SK-N-SH (cell line): ENCODE results near the gene ARIH2.

Experiments used
- EP300 ChIP-seq, 2 experiments: IDR thresholded peaks; 2 replicates each; pipeline versions ENCODE4 v1.4.0 to v1.6.1; 2012; ENCODE audit warnings: borderline replicate concordance in 1 of 2, low read depth in 1 of 2, low read length in 1 of 2
- EZH2phosphoT487 ChIP-seq: fragments of 200-600 bp; sonication (generic); IDR thresholded peaks from 2 replicates; pipeline ENCODE4 v1.6.1; 2017; ENCODE audit warnings: low read depth, mixed run types, mild to moderate bottlenecking, antibody characterized with exemption, moderate library complexity, borderline replicate concordance
- GATA2 ChIP-seq: sonication (generic); formaldehyde crosslinking; IDR thresholded peaks from 2 replicates; pipeline ENCODE4 v1.5.0; 2020; ENCODE audit warnings: mild to moderate bottlenecking, missing genetic modification reagents
- TF ChIP-seq, protein P1 (sequence below): fragments of 200-600 bp; sonication (generic); IDR thresholded peaks from 2 replicates; pipeline ENCODE4 v1.6.1; 2017; ENCODE audit warnings: antibody characterized with exemption, mild to moderate bottlenecking, moderate library complexity

DNA sequence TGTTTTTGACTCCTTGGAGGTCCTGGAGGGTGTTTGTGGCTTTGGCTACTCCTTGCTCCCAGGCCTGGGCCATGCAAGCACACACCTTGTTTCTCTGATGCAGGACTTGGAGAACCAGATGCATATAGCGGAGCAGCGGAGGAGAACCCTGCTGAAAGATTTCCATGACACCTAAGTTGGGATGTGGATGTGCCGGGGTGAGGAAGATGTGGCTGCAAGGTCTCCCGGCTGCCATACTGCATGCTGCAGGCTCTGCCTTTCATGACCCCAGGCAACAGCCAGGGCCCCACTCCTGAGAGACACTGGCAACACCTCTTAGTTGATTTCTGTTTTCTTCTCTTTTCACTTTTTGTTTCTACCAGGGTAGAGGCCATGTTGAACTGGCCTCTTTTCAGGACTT is 64.5 kb downstream of the ARIH2 start:
- TF ChIP-seq GATA2 (CRISPR knock-in tag) (no peak), EP300 (IDR thresholded peaks at IDR 0.05; ENCODE audit: borderline replicate concordance in 1 of 2, low read depth in 1 of 2, low read length in 1 of 2) (no peak), EZH2phosphoT487 (no peak)
- TF ChIP-seq, protein P1, sequence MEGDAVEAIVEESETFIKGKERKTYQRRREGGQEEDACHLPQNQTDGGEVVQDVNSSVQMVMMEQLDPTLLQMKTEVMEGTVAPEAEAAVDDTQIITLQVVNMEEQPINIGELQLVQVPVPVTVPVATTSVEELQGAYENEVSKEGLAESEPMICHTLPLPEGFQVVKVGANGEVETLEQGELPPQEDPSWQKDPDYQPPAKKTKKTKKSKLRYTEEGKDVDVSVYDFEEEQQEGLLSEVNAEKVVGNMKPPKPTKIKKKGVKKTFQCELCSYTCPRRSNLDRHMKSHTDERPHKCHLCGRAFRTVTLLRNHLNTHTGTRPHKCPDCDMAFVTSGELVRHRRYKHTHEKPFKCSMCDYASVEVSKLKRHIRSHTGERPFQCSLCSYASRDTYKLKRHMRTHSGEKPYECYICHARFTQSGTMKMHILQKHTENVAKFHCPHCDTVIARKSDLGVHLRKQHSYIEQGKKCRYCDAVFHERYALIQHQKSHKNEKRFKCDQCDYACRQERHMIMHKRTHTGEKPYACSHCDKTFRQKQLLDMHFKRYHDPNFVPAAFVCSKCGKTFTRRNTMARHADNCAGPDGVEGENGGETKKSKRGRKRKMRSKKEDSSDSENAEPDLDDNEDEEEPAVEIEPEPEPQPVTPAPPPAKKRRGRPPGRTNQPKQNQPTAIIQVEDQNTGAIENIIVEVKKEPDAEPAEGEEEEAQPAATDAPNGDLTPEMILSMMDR, result no peak
